NB4 (cell line): ENCODE results near the gene HTR7.

Experiments used
- CTCF ChIP-seq: IDR thresholded peaks from one replicate; pipeline ENCODE4 v1.5.1; 2012; ENCODE audit warnings: low read depth, low read length
- MAX ChIP-seq: IDR thresholded peaks from 2 replicates; pipeline ENCODE4 v1.6.1; 2011; ENCODE audit warnings: low read depth, low read length
- MYC ChIP-seq: IDR thresholded peaks from 2 replicates; pipeline ENCODE4 v1.6.1; 2011; ENCODE audit warnings: low read depth, low read length
- POLR2A ChIP-seq: IDR thresholded peaks from 2 replicates; pipeline ENCODE4 v1.6.1; 2011; ENCODE audit warnings: mild to moderate bottlenecking; ENCODE audit not compliant: insufficient read length; ENCODE audit errors: extremely low read depth

GRCh38 chr10:90858461-90858968 is 676 bp upstream of the HTR7 start:
- no peak for TF ChIP-seq POLR2A
- no peak for TF ChIP-seq CTCF
- no peak for TF ChIP-seq MYC
- no peak for TF ChIP-seq MAX
